Ishikawa (cell line): ENCODE measurements around the gene SNN.
A peak's percentile ranks its signal among the peaks of the same experiment; 100 is the strongest.

Experiments
- CEBPB ChIP-seq: IDR thresholded peaks from 2 replicates; pipeline ENCODE4 v1.6.1; 2012
- CREB1 ChIP-seq: IDR thresholded peaks from 2 replicates; pipeline ENCODE4 v1.6.1; 2012; ENCODE audit warnings: low read depth
- EGR1 ChIP-seq: IDR thresholded peaks from 2 replicates; pipeline ENCODE4 v1.6.1; 2012
- EP300 ChIP-seq: IDR thresholded peaks from 2 replicates; pipeline ENCODE4 v1.6.1; 2012; ENCODE audit warnings: borderline replicate concordance
- FOXM1 ChIP-seq: IDR thresholded peaks from 2 replicates; pipeline ENCODE4 v1.6.1; 2012; ENCODE audit warnings: low read depth, borderline replicate concordance
- NFIC ChIP-seq: IDR thresholded peaks from 2 replicates; pipeline ENCODE4 v1.6.1; 2012
- RAD21 ChIP-seq: IDR thresholded peaks from 2 replicates; pipeline ENCODE4 v1.6.1; 2012; ENCODE audit warnings: low read depth
- REST ChIP-seq: IDR thresholded peaks from 2 replicates; pipeline ENCODE4 v1.6.1; 2012; ENCODE audit warnings: low read depth, mild to moderate bottlenecking
- TAF1 ChIP-seq: IDR thresholded peaks from 2 replicates; pipeline ENCODE4 v1.6.1; 2012; ENCODE audit warnings: low read depth, mild to moderate bottlenecking
- TCF12 ChIP-seq: IDR thresholded peaks from 2 replicates; pipeline ENCODE4 v1.6.1; 2012; ENCODE audit warnings: low read depth
- YY1 ChIP-seq: IDR thresholded peaks from 2 replicates; pipeline ENCODE4 v1.6.1; 2012; ENCODE audit warnings: low read depth
- ZBTB7A ChIP-seq: IDR thresholded peaks from 2 replicates; pipeline ENCODE4 v1.6.1; 2012; ENCODE audit warnings: low read depth
- TF ChIP-seq, protein P1 (sequence below): IDR thresholded peaks from 2 replicates; pipeline ENCODE4 v1.6.1; 2012
- TF ChIP-seq, protein P2 (sequence below): IDR thresholded peaks from 2 replicates; pipeline ENCODE4 v1.6.1; 2012

SNN gene

GRCh38 chr16:11658896-11659708, 9.2 kb upstream of the SNN start:
- TF ChIP-seq EGR1 (no peak), NFIC (0 out of 2 replicates have a peak, but pooled peaks have one; percentile 16)

DNA sequence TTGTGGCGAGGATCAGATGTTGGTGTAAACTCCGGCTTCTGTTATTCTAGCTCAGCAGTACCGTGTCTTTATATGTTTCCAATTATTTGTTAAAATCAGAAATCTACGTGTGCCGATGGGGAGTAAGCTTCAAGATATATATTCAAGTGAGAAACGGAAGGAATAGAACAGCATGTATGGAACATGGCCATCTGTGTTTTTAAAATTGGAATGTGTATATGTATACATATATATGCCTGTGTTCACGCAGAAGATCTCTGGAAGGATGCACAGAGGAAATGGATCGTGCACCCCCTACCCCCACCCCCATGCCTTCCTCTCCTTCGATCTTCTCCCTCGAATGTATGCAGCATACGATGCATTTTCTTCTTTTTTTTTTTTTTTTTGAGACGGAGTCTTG, 7.7 kb upstream of the SNN start:
- TF ChIP-seq, protein P1, sequence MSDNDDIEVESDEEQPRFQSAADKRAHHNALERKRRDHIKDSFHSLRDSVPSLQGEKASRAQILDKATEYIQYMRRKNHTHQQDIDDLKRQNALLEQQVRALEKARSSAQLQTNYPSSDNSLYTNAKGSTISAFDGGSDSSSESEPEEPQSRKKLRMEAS, result no peak
- TF ChIP-seq YY1, result no peak
- TF ChIP-seq, protein P2, sequence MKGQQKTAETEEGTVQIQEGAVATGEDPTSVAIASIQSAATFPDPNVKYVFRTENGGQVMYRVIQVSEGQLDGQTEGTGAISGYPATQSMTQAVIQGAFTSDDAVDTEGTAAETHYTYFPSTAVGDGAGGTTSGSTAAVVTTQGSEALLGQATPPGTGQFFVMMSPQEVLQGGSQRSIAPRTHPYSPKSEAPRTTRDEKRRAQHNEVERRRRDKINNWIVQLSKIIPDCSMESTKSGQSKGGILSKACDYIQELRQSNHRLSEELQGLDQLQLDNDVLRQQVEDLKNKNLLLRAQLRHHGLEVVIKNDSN, result no peak
- no peak for TF ChIP-seq TAF1
- no peak for TF ChIP-seq TCF12
- TF ChIP-seq RAD21, result no peak
- no peak for TF ChIP-seq CEBPB
- TF ChIP-seq FOXM1, result no peak
- TF ChIP-seq EP300, result no peak
- no peak for TF ChIP-seq REST
- no peak for TF ChIP-seq CREB1
- no peak for TF ChIP-seq NFIC
- TF ChIP-seq EGR1, result no peak

DNA sequence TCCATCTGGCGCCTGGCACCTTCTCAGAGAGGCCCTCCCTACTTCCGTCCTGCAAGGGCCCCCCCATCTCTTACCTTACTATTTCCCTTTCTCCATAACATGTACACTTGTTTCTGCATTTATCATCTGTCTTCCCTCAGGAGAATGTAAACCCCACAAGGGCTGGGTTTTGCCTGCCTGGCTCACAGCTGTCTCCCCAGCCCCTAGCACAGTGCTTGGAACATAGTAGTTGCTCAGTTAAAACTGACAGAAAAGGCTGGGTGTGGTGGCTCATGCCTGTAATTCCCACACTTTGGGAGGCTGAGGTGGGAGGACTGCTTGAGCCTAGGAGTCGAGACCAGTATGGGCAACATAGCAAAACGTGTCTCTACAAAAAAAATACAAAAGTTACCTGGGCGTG, 5.7 kb upstream of the SNN start:
- TF ChIP-seq CEBPB (no peak), RAD21 (no peak), EP300 (no peak), FOXM1 (no peak), EGR1 (no peak), TCF12 (no peak)

- TF ChIP-seq, protein P1, result no peak
- TF ChIP-seq CEBPB (no peak), RAD21 (no peak), FOXM1 (no peak), EP300 (no peak), NFIC (no peak), TCF12 (no peak), YY1 (no peak)
Observed at GRCh38 chr16:11665071-11665491, 3.2 kb upstream of the SNN start.

- TF ChIP-seq, protein P1, result no peak
- TF ChIP-seq FOXM1 (no peak), CREB1 (no peak), TCF12 (no peak), YY1 (no peak)
Observed at GRCh38 chr16:11666103-11667055, 1.9 kb upstream of the SNN start.

DNA sequence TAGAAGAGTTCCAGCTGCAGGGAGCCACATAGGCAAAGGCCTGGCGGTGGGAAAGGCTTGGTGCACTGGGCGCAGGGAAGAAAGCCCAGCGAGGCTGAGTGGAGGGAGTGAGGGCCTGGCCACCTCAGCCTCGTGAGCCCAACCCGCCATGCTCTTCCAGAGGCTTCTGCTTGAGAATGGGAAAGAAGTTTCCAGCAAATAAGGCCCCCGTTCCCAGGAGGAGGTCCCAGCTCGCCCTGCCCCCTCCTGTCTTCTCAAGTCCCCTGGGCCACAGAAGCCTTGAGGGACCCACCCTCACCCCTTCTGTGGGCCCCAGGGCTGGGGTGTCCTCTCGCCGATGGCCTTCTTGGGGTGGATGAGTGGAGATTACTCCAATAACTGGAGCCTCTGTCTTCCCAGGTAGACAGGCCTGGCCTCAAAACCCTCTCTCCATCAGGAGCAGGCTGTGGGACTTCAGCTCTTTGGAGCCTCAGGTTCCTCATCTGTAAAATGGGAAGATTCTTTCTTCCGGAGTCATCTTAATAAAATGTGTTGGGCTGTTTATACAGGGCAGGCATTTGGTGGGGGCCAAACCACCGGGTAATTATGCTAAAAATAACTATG, 933 bp upstream of the SNN start:
- TF ChIP-seq RAD21 (no peak), FOXM1 (no peak), EGR1 (no peak), TCF12 (no peak), ZBTB7A (no peak), NFIC (no peak), EP300 (no peak), REST (no peak), YY1 (no peak)
- TF ChIP-seq, protein P2, result no peak
